HG02840 (cell line): ENCODE data around the gene TNFRSF1A.

Experiments
- ATAC-seq: cut with Tn5 transposase; IDR thresholded peaks from one replicate; pipeline ENCODE4 v1.9.1; 2021; ENCODE audit warnings: mild to moderate bottlenecking, moderate library complexity, moderate number of reproducible peaks; ENCODE audit not compliant: unreplicated experiment, low FRiP score

Gene TNFRSF1A

GRCh38 chr12:6374786-6375160 lies 32.9 kb upstream of the TNFRSF1A start:
- no peak for ATAC-seq

GRCh38 chr12:6374028-6374785 lies 32.3 kb upstream of the TNFRSF1A start:
- ATAC-seq: no peak

DNA sequence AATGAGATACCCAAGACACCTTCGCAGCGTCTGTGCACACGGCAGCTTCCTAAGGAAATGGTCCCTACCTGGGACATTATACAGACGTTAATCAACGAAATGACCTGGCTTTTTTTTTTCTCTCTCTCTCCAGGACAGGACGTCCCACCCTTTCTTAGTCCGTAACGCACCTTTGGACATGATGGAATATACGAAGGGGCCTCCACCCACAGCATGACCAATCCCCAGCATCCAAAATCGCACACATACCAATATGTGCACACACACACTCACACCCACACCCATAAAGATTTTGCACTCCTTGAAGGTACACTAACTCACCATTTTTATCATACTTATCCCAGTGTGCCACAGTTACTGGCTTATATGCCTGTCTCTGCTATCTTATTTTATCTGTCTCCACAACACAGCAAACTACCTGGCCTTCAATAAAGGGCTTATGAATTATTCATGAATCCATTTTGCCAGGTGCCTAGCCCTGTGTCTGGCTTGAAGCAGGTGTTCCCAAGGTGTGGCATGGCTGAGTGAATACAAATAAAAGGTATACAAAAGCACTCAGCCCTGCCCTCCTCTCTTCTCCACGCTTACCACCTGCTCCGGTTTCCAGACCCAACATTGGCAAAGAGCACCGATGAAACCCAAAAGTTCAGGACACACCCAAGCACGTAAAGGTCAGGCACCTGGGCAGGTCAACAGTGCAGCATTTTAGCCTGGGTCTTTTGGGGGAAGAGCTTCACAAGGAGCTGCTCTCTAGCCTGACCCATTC lies 31.3 kb upstream of the TNFRSF1A start:
- ATAC-seq: no peak

- ATAC-seq: no peak
These were observed 30.6 kb upstream of the TNFRSF1A start for GRCh38 chr12:6372403-6373003.

DNA sequence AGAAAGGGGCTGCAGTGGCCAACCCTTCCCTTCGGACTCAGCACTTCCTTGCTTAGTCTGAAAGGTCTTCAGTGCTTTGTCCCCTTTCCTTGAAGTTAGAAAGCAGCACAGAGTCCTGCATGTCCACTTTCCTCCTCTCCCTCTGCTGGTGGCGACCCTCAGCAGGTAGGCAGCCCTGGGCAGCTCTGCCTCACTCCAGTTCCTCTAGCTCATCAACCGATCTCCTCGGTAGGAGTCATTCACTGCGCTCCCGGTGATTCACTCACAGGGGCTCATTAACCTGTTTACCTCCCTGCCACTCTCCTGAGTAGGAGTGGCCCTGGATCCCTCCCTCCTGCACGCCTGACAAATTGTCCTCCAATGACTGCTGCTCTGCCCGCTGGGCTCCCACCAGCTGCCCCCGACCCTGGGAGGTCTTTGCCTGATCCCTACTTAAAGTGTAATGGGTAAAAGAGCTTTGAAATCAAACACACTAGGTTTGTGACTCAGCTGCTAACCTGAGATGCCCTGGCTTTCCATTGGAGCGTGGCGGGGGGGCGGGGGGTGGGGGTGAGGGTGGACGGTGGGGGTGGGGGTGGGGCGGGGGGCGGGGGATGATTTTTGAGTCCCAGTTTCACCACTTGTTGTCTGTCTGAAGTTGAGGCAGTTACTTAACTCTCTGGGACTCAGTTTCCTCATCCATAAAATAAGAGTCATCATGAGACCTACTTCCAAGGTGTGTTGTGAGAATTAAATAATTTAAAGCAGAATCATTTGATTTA lies 29.3 kb upstream of the TNFRSF1A start:
- no peak for ATAC-seq

DNA sequence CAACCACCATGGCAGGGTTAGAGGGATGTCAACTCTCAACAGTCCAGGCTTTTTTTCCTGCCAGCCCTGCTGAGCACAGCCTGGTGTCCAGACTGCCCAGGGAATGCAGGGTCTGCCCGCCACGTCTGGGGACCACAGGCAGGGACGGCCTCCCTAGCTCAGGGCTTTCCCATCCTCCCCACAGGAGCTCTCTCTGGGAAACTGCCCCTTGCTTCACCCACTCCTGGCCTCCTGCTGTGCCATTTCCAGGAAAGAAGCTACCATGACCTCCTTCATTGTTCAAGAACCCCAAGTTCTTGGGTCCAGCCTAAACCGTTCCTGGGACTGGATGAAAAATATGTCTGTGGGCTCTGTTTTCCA lies 28.7 kb upstream of the TNFRSF1A start:
- ATAC-seq: no peak

DNA sequence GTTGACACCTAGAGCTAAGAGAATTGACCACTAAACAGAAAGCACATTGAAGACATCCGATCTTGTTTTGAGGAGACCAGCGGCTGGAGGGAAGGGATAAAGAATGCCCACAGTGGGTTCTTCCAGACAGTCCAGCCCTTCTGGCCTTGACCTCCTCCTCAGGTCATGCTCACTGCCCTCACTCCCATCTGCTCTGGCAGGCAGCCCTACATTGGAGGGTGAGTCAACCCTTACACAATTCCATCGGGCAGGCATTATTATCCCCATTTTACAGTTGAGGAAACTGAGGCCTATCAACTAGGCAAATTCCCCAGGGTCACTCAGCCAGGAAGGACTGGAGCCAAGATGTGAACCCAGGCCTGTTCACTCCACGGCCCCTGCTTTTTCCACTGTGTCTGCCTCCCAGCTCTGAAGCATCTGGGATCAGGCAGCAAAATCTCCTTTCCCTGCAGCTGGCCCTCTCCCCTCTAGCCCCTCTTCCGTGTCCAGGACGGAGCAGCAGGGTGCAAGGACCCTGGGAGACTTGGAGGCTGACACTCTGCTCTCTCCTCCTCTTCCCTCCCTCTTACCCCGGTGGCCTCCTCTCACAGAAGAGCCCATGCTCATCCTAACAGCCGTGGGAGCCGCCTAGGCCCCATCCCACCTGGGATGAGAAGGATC lies 28.2 kb upstream of the TNFRSF1A start:
- ATAC-seq: no peak

GRCh38 chr12:6368906-6369525 lies 27.1 kb upstream of the TNFRSF1A start:
- ATAC-seq: no peak

- ATAC-seq: no peak
These were observed 26.4 kb upstream of the TNFRSF1A start for GRCh38 chr12:6367969-6368892.

- ATAC-seq: no peak
These were observed 25.4 kb upstream of the TNFRSF1A start for GRCh38 chr12:6367065-6367968.

DNA sequence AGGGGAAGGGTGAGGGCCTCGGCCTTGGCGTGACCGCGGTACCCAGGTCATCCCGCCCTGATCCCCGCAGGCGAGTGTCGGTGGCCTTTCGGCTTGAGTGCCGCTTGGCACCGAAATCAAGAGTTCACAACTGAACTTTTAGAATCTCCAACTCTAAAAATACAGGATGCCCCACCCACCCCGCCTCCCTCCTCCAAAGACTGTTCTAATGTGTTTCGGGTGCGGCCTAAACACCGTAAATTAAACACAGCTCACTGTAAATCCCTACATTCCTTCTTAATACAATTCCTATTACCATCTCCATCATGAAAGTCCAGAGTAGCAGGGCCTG lies 22.1 kb upstream of the TNFRSF1A start:
- ATAC-seq: no peak

GRCh38 chr12:6363330-6364043 lies 21.6 kb upstream of the TNFRSF1A start:
- no peak for ATAC-seq

DNA sequence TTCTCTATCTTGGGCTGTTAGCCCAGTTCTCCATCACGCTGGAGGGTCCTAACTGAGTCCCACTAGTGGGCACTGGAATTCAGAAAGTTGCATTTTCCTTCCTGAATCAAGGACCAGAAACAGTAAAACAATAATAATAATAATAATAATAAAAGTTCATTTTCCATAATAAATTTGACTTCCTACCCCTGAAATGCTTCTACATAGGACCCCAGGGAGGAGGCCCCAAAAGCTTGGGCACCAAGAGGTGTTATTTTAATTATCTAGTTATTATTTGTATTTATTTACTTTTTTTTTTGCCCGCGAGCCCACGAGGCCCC lies 21.1 kb upstream of the TNFRSF1A start:
- no peak for ATAC-seq

DNA sequence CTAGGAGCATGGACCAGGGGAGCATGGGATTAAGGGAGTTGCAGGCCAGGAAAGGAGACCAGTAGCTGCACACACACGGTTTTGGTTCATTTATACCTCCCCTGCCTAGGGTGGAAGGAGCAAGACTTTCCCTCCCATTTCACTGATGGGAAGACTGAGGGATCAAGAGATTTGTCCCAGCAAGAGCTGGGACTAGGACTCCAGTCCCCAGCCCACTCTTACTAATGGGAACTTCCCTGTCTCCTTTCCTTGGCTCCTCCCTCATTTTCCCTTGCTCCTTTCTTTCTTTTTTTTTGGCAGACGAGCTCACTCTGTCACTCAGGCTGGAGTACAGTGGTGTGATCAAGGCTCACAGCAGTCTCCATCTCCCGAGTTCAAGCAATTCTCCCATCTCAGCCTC lies 20.5 kb upstream of the TNFRSF1A start:
- no peak for ATAC-seq

DNA sequence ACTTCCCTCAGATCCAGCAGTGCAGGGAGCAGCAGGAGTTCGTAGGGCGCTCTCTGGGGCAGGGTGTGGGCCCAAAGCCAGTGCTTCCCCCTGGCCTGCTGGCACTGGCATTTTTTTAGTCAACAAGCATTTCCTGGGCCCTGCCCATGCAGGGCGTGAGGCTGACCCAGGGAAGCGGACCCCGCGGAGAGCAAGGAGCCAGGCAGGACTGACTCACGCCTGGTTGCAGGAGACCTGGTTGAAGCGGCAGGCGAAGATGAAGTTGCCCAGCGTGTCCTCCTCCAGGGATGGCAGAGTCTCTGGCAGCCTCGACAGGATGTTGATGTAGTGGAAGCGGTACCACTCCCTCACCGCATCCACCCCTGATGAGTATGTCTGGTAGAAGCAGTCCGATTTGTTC lies 20.0 kb upstream of the TNFRSF1A start:
- ATAC-seq: no peak

GRCh38 chr12:6360578-6361490 lies 19.0 kb upstream of the TNFRSF1A start:
- ATAC-seq: no peak
